Measurements from ENCODE around the gene EFCAB12. TPM values are rescaled to one million over a fixed set of nuclear protein-coding genes. Genes with fewer than 3 reads are reported as not detected.

Gene EFCAB12
- total and polyA plus RNA-seq, 10 of the 15 experiments (the other 5 are each of a cell fraction or from before 2014, with no cell fraction given): 0.02 to 0.85 (median 0.33) TPM

GRCh38 chr3:129360705-129361460 is 67.6 kb downstream of the EFCAB12 start:
- Histone ChIP-seq H3K27ac (ENCODE audit: control insufficient read depth, insufficient read depth) (no peak overlapping the region), H4K20me1 (ENCODE audit: control insufficient read depth, insufficient read depth) (no peaks in the 10 kb centered on the region), H3K4me1 (ENCODE audit: control insufficient read depth, insufficient read depth, low read length) (no peaks in the 10 kb centered on the region), H3K79me2 (ENCODE audit: control insufficient read depth, insufficient read depth, low read length) (no peaks in the 10 kb centered on the region), H3K36me3 (ENCODE audit: control insufficient read depth in 2 of 2, insufficient read depth in 2 of 2, low read length in 1 of 2) (no peaks in the 10 kb centered on the region), H2AFZ (ENCODE audit: control insufficient read depth, low read depth, low read length) (no peak overlapping the region), H3K9me3 (replicated peaks; ENCODE audit: control insufficient read depth, insufficient read depth, low read length) (no peaks in the 10 kb centered on the region), H3K4me2 (ENCODE audit: control insufficient read depth, insufficient read depth) (no peak overlapping the region), H3K27me3 (replicated peaks in 1 of 2; ENCODE audit: control insufficient read depth in 2 of 2, insufficient read depth in 2 of 2, low read length in 1 of 2) (no peaks in the 10 kb centered on the region; a peak in 1 of 4 replicates), H3K9ac (ENCODE audit: control insufficient read depth, insufficient read depth, low read length) (no peak overlapping the region), H3K4me3 (no peak overlapping the region)
- ChIA-PET POLR2A (no interaction called here), SMC1A (ENCODE audit: uncharacterized antibody, unreplicated experiment) (no interaction called here), RAD21 (ENCODE audit: unreplicated experiment) (no interaction called here), CTCF (no interaction called here)
- DNase-seq (ENCODE audit: low read depth, low spot score) (no peak), FAIRE-seq (no peak), ATAC-seq (no peak)
- no TSS peak for BruUV-seq (replicated peaks)
- 68% methylated on average over 13 of the region's 13 CpGs for WGBS (ENCODE audit: insufficient coverage, insufficient replicate concordance, low lambda C conversion rate, missing lambda C conversion rate)
- TF ChIP-seq CEBPB (IDR thresholded peaks at IDR 0.05; ENCODE audit: borderline replicate concordance in 1 of 2, low read depth in 2 of 2, low read length in 2 of 2): no peak
- no peak for TF ChIP-seq BMI1 (IDR thresholded peaks at IDR 0.05; ENCODE audit: borderline replicate concordance)
- TF ChIP-seq TCF3 (IDR thresholded peaks at IDR 0.05; ENCODE audit: borderline replicate concordance, insufficient read depth, low read depth, low read length): no peak
- TF ChIP-seq, protein P1, sequence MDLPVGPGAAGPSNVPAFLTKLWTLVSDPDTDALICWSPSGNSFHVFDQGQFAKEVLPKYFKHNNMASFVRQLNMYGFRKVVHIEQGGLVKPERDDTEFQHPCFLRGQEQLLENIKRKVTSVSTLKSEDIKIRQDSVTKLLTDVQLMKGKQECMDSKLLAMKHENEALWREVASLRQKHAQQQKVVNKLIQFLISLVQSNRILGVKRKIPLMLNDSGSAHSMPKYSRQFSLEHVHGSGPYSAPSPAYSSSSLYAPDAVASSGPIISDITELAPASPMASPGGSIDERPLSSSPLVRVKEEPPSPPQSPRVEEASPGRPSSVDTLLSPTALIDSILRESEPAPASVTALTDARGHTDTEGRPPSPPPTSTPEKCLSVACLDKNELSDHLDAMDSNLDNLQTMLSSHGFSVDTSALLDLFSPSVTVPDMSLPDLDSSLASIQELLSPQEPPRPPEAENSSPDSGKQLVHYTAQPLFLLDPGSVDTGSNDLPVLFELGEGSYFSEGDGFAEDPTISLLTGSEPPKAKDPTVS (IDR thresholded peaks at IDR 0.05; ENCODE audit: low read depth, low read length): no peak
- TF ChIP-seq FOS (IDR thresholded peaks at IDR 0.05; ENCODE audit: borderline replicate concordance, extremely low read depth, insufficient read length): no peak
- TF ChIP-seq STAT3 (IDR thresholded peaks at IDR 0.05; ENCODE audit: low read depth, low read length): no peak
- no peak for TF ChIP-seq NFXL1 (IDR thresholded peaks at IDR 0.05; ENCODE audit: borderline replicate concordance)
- no peak for TF ChIP-seq STAT1 (conservative IDR thresholded peaks at IDR 0.05)
- no peak for TF ChIP-seq EZH2 (IDR thresholded peaks at IDR 0.05; ENCODE audit: borderline replicate concordance, control insufficient read depth, low read depth, low read length)
- no peak for TF ChIP-seq EGR1 (IDR thresholded peaks at IDR 0.05; ENCODE audit: borderline replicate concordance in 1 of 2, low read depth in 2 of 2, low read length in 2 of 2)
- no peak for TF ChIP-seq RFX5 (IDR thresholded peaks at IDR 0.05; ENCODE audit: low read depth, low read length)
- TF ChIP-seq, protein P2, sequence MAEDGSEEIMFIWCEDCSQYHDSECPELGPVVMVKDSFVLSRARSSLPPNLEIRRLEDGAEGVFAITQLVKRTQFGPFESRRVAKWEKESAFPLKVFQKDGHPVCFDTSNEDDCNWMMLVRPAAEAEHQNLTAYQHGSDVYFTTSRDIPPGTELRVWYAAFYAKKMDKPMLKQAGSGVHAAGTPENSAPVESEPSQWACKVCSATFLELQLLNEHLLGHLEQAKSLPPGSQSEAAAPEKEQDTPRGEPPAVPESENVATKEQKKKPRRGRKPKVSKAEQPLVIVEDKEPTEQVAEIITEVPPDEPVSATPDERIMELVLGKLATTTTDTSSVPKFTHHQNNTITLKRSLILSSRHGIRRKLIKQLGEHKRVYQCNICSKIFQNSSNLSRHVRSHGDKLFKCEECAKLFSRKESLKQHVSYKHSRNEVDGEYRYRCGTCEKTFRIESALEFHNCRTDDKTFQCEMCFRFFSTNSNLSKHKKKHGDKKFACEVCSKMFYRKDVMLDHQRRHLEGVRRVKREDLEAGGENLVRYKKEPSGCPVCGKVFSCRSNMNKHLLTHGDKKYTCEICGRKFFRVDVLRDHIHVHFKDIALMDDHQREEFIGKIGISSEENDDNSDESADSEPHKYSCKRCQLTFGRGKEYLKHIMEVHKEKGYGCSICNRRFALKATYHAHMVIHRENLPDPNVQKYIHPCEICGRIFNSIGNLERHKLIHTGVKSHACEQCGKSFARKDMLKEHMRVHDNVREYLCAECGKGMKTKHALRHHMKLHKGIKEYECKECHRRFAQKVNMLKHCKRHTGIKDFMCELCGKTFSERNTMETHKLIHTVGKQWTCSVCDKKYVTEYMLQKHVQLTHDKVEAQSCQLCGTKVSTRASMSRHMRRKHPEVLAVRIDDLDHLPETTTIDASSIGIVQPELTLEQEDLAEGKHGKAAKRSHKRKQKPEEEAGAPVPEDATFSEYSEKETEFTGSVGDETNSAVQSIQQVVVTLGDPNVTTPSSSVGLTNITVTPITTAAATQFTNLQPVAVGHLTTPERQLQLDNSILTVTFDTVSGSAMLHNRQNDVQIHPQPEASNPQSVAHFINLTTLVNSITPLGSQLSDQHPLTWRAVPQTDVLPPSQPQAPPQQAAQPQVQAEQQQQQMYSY (CRISPR knock-in tag; IDR thresholded peaks at IDR 0.05): no peak
- no peak for TF ChIP-seq CHD4 (IDR thresholded peaks at IDR 0.05)
- no peak for TF ChIP-seq SIX5 (IDR thresholded peaks at IDR 0.05; ENCODE audit: low read depth, low read length, severe bottlenecking)
- no peak for TF ChIP-seq ZNF274 (IDR thresholded peaks at IDR 0.05; ENCODE audit: insufficient read depth, insufficient read length)
- in situ Hi-C loops (cut with MboI): no loop called here
- intact Hi-C loops (cut with micrococcal nuclease; ENCODE audit: unreplicated experiment): no loop called here

Measured in GM12878 (cell line).